MCF 10A (cell line): Measurements from ENCODE around the gene AKAP12. TPM values are rescaled to one million over a fixed set of nuclear protein-coding genes. Genes with fewer than 3 reads are reported as not detected.

ENCODE experiments used
- BruUV-seq: library from RNA; stranded (reverse); fragments of 400-500 nt; replicated peaks from 2 replicates; lab custom pipeline; 2021; lab: Mats Ljungman, UMichigan
- CTCF ChIA-PET: fragments of 300-600 bp; sonication (Branson Sonifier 250); formaldehyde crosslinking; extraction: SDS; loops from one replicate; lab custom pipeline; 2021; ENCODE audit warnings: antibody characterized with exemption, inconsistent platforms; lab: Yijun Ruan, JAX
- POLR2A ChIA-PET: fragments of 300-600, 350-650 bp; sonication (Branson Sonifier 250); formaldehyde crosslinking; extraction: SDS; loops from one replicate; lab custom pipeline; 2020; ENCODE audit warnings: antibody characterized with exemption, inconsistent platforms; lab: Yijun Ruan, JAX
- DNase-seq: peaks from one replicate; pipeline ENCODE4 v3.0.0-alpha.2; 2018; ENCODE audit not compliant: unreplicated experiment
- H3K27ac Mint-ChIP-seq: one replicate; pipeline ENCODE4 v1.8.0; 2022; ENCODE audit warnings: mild to moderate bottlenecking, low read depth, mixed read lengths; ENCODE audit not compliant: unreplicated experiment
- H3K27me3 Mint-ChIP-seq: one replicate; pipeline ENCODE4 v1.8.0; 2022; ENCODE audit warnings: mixed read lengths; ENCODE audit not compliant: insufficient read depth, unreplicated experiment
- H3K36me3 Mint-ChIP-seq: one replicate; pipeline ENCODE4 v1.8.0; 2022; ENCODE audit warnings: mild to moderate bottlenecking, moderate library complexity, mixed read lengths; ENCODE audit not compliant: insufficient read depth, unreplicated experiment
- H3K4me1 Mint-ChIP-seq: one replicate; pipeline ENCODE4 v1.8.0; 2022; ENCODE audit warnings: mixed read lengths; ENCODE audit not compliant: insufficient read depth, unreplicated experiment
- H3K4me3 Mint-ChIP-seq: one replicate; pipeline ENCODE4 v1.8.0; 2022; ENCODE audit warnings: mild to moderate bottlenecking, moderate library complexity, mixed read lengths; ENCODE audit not compliant: unreplicated experiment
- H3K9me3 Mint-ChIP-seq: one replicate; pipeline ENCODE4 v1.8.0; 2022; ENCODE audit warnings: mixed read lengths; ENCODE audit not compliant: unreplicated experiment
- intact Hi-C: fragments of 100-400 bp; cut with micrococcal nuclease; formaldehyde crosslinking; loops from 2 replicates; pipeline ENCODE4 v1.14.1; 2022
- total RNA-seq: library from RNA; stranded (reverse); gene quantifications from 2 replicates; pipeline ENCODE4 v1.2.3, GENCODE V29; 2022
- TF ChIP-seq, protein P1 (sequence below): fragments of 200-600 bp; IDR thresholded peaks from one replicate; pipeline ENCODE4 v1.8.0; 2022; ENCODE audit warnings: antibody characterized with exemption, mild to moderate bottlenecking; ENCODE audit not compliant: unreplicated experiment

Gene AKAP12
- total RNA-seq, 1 experiment from 2014 or later = 0.63 TPM

DNA sequence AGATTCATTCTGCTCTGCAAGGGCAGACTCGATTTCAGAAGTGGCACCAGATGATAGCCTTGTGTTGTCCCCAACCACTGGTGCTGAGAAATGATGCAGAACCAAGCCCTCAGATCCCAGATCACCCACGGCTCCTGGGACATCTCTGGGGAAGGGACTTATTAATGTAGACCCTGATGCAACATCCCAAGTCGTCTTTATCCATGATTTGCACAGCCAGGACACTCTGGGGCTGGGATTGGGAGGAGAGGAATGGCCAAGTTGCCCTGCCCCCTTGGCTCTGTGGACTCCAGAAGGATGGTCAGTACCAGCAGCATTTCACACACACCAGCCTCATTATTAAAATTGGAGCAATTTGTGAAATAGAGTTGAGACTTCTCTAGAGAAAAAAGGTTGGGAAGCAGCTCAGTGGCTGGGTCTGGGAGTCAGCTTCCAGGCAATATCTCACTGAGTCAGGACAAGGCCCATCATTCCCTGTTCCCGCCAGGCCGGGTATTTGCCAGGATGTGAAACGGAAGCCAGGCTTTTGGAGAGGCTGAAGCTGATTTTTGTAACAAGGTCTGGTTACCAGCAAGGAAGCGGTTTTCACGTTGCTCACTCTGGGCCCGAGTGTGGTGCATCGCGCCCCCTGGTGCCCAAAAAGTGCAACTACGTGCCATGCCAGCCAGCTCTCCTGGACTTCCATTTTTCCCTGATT is 84.2 kb downstream of the AKAP12 start:
- H3K4me1 Mint-ChIP-seq = peaks cover 20% of the 10 kb centered on the region
- POLR2A ChIA-PET = interaction anchor here (0.9 to 2.6 kb wide), 14 partner anchors 11 to 433 kb away, joined by 3 to 27 read pairs (median 6); no protein-coding TSS in a partner anchor
- H3K4me3 Mint-ChIP-seq = no peak overlapping the region
- H3K9me3 Mint-ChIP-seq = no peaks in the 10 kb centered on the region
- H3K27me3 Mint-ChIP-seq = no peaks in the 10 kb centered on the region
- H3K36me3 Mint-ChIP-seq = no peaks in the 10 kb centered on the region
- no peak overlapping the region for H3K27ac Mint-ChIP-seq
- CTCF ChIA-PET = interaction anchor here (0.5 to 8.0 kb wide), 67 partner anchors 10 to 1034 kb away, joined by 3 to 293 read pairs (median 5); no protein-coding TSS in a partner anchor
- BruUV-seq = no TSS peak
- intact Hi-C loops = loop anchor here (1.0 kb wide), 3 partner anchors 256 to 432 kb away; no protein-coding TSS in a partner anchor
- DNase-seq = peak; percentile 78
- TF ChIP-seq, protein P1, sequence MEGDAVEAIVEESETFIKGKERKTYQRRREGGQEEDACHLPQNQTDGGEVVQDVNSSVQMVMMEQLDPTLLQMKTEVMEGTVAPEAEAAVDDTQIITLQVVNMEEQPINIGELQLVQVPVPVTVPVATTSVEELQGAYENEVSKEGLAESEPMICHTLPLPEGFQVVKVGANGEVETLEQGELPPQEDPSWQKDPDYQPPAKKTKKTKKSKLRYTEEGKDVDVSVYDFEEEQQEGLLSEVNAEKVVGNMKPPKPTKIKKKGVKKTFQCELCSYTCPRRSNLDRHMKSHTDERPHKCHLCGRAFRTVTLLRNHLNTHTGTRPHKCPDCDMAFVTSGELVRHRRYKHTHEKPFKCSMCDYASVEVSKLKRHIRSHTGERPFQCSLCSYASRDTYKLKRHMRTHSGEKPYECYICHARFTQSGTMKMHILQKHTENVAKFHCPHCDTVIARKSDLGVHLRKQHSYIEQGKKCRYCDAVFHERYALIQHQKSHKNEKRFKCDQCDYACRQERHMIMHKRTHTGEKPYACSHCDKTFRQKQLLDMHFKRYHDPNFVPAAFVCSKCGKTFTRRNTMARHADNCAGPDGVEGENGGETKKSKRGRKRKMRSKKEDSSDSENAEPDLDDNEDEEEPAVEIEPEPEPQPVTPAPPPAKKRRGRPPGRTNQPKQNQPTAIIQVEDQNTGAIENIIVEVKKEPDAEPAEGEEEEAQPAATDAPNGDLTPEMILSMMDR = peak; percentile 95

DNA sequence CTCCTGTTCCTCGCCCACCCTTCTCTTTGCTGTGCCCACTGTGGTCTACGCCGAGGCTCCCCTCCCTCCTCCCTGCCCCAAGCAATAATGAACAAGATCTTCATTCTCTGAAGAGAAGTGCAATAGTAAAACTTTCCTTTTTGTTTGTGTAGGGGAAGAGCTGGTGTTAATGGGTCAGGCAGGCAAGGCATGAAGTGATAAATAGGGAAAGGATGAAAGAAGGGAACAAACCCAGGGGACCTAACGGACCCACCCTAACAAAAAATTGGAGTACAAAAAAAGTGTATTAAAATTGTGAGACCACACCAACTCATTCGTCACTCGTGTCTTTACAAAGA is 84.7 kb downstream of the AKAP12 start:
- H3K27ac Mint-ChIP-seq = no peak overlapping the region
- TF ChIP-seq, protein P1 = no peak
- no peaks in the 10 kb centered on the region for H3K9me3 Mint-ChIP-seq
- no peaks in the 10 kb centered on the region for H3K27me3 Mint-ChIP-seq
- H3K4me1 Mint-ChIP-seq = peaks cover 20% of the 10 kb centered on the region
- intact Hi-C loops = loop anchor here (1.0 kb wide), 3 partner anchors 256 to 432 kb away; no protein-coding TSS in a partner anchor
- ChIA-PET POLR2A (interaction anchor here (1.0 to 2.6 kb wide), 13 partner anchors 10 to 434 kb away, joined by 3 to 27 read pairs (median 6); no protein-coding TSS in a partner anchor), CTCF (interaction anchor here (0.5 to 8.0 kb wide), 65 partner anchors 10 to 1365 kb away, joined by 3 to 293 read pairs (median 5); no protein-coding TSS in a partner anchor)
- no peak for DNase-seq
- no peak overlapping the region for H3K4me3 Mint-ChIP-seq
- no peaks in the 10 kb centered on the region for H3K36me3 Mint-ChIP-seq
- no TSS peak for BruUV-seq

DNA sequence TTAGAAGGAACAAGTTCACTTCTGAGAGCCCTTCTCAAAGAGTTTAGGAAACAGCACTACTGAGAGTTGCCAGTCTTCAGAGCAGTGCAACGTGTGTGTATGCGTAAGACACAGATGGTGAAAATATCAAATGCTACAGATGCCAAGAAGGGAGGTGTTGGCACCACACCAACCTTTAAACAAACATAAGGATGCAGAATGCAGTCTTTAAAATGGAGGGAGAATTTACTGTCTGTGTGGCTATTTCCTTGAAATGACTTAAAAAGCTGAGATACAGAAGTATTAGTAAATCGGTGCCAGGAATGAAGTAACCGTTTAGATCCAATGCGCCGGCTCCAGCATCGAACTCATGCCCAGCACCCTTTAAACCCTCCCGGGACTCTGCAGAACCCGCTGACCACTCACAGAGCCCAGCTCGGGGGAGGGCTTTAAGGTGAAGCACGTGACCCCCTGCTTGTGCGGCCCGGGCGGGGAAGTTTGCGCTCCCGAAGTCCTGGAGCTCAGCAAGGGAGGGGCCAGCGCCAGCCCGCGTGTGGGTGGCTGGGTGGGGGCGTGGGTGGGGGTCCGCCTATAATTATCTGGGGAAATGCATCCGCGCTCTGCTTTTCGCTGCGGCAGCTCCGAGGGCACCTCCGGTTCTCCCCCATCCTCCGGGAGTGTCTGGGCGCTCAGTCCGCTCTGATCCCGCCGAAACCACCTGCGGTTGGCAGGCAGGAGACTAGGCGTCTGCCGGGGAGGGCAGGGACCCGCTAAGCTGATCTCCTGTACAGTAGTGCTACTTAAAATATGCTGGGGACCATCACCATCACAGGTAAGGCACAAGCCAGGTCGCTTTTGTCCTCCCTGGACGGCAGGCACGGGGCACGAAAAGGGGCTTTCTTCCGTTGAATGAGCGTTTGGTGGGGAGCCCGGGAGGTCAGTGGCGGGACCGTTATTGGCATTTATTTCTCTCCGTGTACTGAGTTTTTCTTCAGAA is 85.6 kb downstream of the AKAP12 start:
- H3K27me3 Mint-ChIP-seq = no peaks in the 10 kb centered on the region
- TF ChIP-seq, protein P1 = no peak
- DNase-seq = peak; percentile 60
- intact Hi-C loops = no loop called here
- no peaks in the 10 kb centered on the region for H3K36me3 Mint-ChIP-seq
- ChIA-PET CTCF (interaction anchor here (0.5 to 8.0 kb wide), 47 partner anchors 9 to 1366 kb away, joined by 3 to 293 read pairs (median 5); no protein-coding TSS in a partner anchor), POLR2A (interaction anchor here (0.5 to 2.6 kb wide), 16 partner anchors 9 to 435 kb away, joined by 3 to 27 read pairs (median 4); no protein-coding TSS in a partner anchor)
- peaks cover 20% of the 10 kb centered on the region for H3K4me1 Mint-ChIP-seq
- no peaks in the 10 kb centered on the region for H3K9me3 Mint-ChIP-seq
- H3K4me3 Mint-ChIP-seq = peak overlapping the region; percentile 51
- H3K27ac Mint-ChIP-seq = no peak overlapping the region
- no TSS peak for BruUV-seq
